GM12878 (cell line): ENCODE results near the gene ZBTB34. TPM values are rescaled to one million over a fixed set of nuclear protein-coding genes. Genes with fewer than 3 reads are reported as not detected.

ENCODE experiments used
- BCL3 ChIP-seq: IDR thresholded peaks from 2 replicates; pipeline ENCODE4 v1.6.1; 2011; ENCODE audit warnings: borderline replicate concordance, low read depth, mild to moderate bottlenecking, moderate library complexity, low read length; ENCODE audit not compliant: insufficient read depth, poor library complexity, severe bottlenecking
- CBX5 ChIP-seq: sonication (generic); IDR thresholded peaks from 2 replicates; pipeline ENCODE4 v1.6.1; 2016; ENCODE audit warnings: low read depth, moderate library complexity, mild to moderate bottlenecking, inconsistent platforms
- CEBPB ChIP-seq, 2 experiments: fragments of 150-350 bp in 1 of 2; IDR thresholded peaks; 2 replicates each; pipeline ENCODE4 v1.6.1; 2012 to 2014; ENCODE audit warnings: low read depth in 2 of 2, low read length in 2 of 2, borderline replicate concordance in 1 of 2, inconsistent platforms in 1 of 2
- ELK1 ChIP-seq: IDR thresholded peaks from 2 replicates; pipeline ENCODE4 v1.6.1; 2012; ENCODE audit warnings: low read depth, low read length, improper control_type of control experiment
- FOXK2 ChIP-seq: fragments of 450-650 bp; IDR thresholded peaks from 2 replicates; pipeline ENCODE4 v1.6.1; 2017; ENCODE audit warnings: mild to moderate bottlenecking, moderate library complexity
- NBN ChIP-seq: fragments of 450-650 bp; IDR thresholded peaks from 2 replicates; pipeline ENCODE4 v1.6.1; 2016
- RELA ChIP-seq: fragments of 450-650 bp; IDR thresholded peaks from 2 replicates; pipeline ENCODE4 v1.8.0; 2014; ENCODE audit warnings: borderline replicate concordance; ENCODE audit not compliant: partially characterized antibody
- RELB ChIP-seq: fragments of 450-650 bp; IDR thresholded peaks from 2 replicates; pipeline ENCODE4 v1.6.1; 2017; ENCODE audit warnings: low read depth, mild to moderate bottlenecking, moderate library complexity
- SIX5 ChIP-seq: IDR thresholded peaks from 2 replicates; pipeline ENCODE4 v1.6.1; 2011; ENCODE audit warnings: mild to moderate bottlenecking, low read depth, low read length, moderate library complexity; ENCODE audit not compliant: severe bottlenecking
- TCF7 ChIP-seq: IDR thresholded peaks from 2 replicates; pipeline ENCODE4 v1.6.1; 2014; ENCODE audit warnings: antibody characterized with exemption, borderline replicate concordance
- ZBTB40 ChIP-seq: fragments of 450-650 bp; IDR thresholded peaks from 2 replicates; pipeline ENCODE4 v1.6.1; 2016; ENCODE audit warnings: mild to moderate bottlenecking, moderate library complexity, borderline replicate concordance
- ZNF592 ChIP-seq: fragments of 450-650 bp; IDR thresholded peaks from 2 replicates; pipeline ENCODE4 v1.6.1; 2017; ENCODE audit warnings: mild to moderate bottlenecking, moderate library complexity
- polyA plus RNA-seq, 11 experiments: library from polyadenylated mRNA; depleted of rRNA in 4 of 11; unstranded in 6 of 11; stranded (reverse) in 5 of 11; fragments of >200 nt; fragmentation: Nextera tagmentation in 4 of 11; fragmentation: Illumina TruSeq in 1 of 11; extraction: Ambion mirVana in 4 of 11; extraction: Trizol in 1 of 11; gene quantifications; 1 replicate in 1 of 11; 2 replicates in 10 of 11; pipeline versions ENCODE4 v1.2.1 to v1.2.3, GENCODE V29; 2011 to 2016; ENCODE audit warnings: inconsistent platforms in 2 of 11, missing spikeins in 2 of 11, low read depth in 1 of 11
- total RNA-seq, 4 experiments: library from RNA; depleted of rRNA in 3 of 4; stranded (reverse); fragments of >200 nt in 3 of 4; fragmentation: Illumina TruSeq in 1 of 4; extraction: Trizol in 1 of 4; gene quantifications; 2 replicates each; pipeline versions ENCODE4 v1.2.1 to v1.2.3, GENCODE V29; 2013 to 2021
- TF ChIP-seq, protein P1 (sequence below): fragments of 450-650 bp; IDR thresholded peaks from 2 replicates; pipeline ENCODE4 v1.6.1; 2017; ENCODE audit warnings: mild to moderate bottlenecking

The ZBTB34 gene
- total and polyA plus RNA-seq, 10 of the 15 experiments (the other 5 are each of a cell fraction or from before 2014, with no cell fraction given) = 0.71 to 11.3 (median 3.8) TPM

DNA sequence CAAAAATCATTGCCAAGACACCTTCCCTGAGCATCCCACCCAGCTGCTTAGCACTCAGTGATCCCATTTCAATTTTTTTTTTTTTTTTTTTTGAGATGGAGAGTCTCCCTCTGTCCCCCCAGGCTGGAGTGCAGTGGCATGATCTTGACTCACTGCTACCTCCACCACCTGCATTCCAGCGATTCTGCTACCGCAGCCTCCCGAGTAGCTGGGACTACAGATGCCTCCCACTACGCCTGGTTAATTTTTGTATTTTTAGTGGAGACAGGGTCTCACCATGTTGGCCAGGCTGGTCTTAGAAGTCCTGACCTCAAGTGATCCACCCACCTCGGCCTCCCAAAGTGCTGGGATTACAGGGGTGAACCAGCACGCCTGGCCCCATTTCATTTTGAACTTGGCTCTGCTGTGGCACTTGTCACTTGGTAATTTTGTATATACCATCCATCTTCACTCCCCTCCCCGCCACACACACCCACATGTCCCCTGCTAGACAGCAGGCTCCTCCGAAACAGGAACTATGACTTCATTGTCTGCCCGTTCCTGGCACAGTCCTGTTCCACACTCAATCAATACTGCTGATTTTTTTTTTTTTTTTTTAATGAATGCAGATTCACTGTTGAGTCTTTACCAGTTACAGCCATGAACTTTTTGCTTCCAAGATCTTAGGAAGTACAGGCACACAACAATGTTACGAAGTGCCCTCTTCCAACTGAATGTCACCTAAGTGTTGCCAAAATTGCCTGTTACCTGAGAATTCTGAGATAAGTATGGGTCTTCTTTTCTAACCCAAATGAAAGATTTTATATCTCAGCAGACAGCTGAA lies 17.3 kb upstream of the ZBTB34 start (continued):
- no peak for TF ChIP-seq RELB
- TF ChIP-seq ELK1 = no peak
- TF ChIP-seq CBX5 = no peak
- no peak for TF ChIP-seq TCF7
- no peak for TF ChIP-seq FOXK2
- no peak for TF ChIP-seq CEBPB (IDR thresholded peaks at IDR 0.05; ENCODE audit: borderline replicate concordance in 1 of 2, low read depth in 2 of 2, low read length in 2 of 2)
- no peak for TF ChIP-seq ZNF592
- no peak for TF ChIP-seq ZBTB40
- TF ChIP-seq RELA = no peak
- TF ChIP-seq SIX5 = no peak
- TF ChIP-seq BCL3 = no peak
- TF ChIP-seq NBN = 0 out of 2 replicates have a peak, but pooled peaks have one; percentile 26
- TF ChIP-seq, protein P1, sequence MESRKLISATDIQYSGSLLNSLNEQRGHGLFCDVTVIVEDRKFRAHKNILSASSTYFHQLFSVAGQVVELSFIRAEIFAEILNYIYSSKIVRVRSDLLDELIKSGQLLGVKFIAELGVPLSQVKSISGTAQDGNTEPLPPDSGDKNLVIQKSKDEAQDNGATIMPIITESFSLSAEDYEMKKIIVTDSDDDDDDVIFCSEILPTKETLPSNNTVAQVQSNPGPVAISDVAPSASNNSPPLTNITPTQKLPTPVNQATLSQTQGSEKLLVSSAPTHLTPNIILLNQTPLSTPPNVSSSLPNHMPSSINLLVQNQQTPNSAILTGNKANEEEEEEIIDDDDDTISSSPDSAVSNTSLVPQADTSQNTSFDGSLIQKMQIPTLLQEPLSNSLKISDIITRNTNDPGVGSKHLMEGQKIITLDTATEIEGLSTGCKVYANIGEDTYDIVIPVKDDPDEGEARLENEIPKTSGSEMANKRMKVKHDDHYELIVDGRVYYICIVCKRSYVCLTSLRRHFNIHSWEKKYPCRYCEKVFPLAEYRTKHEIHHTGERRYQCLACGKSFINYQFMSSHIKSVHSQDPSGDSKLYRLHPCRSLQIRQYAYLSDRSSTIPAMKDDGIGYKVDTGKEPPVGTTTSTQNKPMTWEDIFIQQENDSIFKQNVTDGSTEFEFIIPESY = no peak
